ENCODE data around the gene PAK5.

DNA sequence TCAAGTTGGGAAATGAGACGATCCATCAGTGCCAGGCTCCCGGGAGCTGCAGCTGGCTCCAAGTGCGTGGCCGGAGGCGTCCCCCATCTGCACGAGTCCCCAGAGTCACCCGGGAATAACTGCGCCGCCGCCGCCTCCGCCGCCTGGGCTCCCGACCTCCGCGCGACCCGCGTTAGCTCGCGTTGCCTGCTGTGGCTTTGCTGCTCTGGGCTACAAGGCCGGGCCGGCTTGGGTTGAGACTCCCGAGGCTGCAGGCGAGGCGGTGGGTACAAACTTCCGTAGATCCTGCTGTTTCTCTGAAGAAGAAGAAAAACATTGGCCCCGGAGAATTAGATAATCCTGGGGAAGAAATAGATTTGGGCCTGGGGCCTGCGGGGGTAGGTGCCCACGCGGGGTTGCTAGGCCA is 331.9 kb downstream of the PAK5 start:
- TF ChIP-seq CTCF (IDR thresholded peaks at IDR 0.05; ENCODE audit: low read depth, low read length, missing input control), result no peak
- no peak for TF ChIP-seq TAF1 (conservative IDR thresholded peaks at IDR 0.05)
- TF ChIP-seq YY1 (IDR thresholded peaks at IDR 0.05), result no peak
